Natural killer cell (primary cell): Measurements from ENCODE around the gene EXTL1. TPM values are rescaled to one million over a fixed set of nuclear protein-coding genes. Genes with fewer than 3 reads are reported as not detected.

ENCODE experiments used
- ATAC-seq, 3 donors: fragments of 150-1000 bp in 2 of 3; fragments of 200-7000 bp in 1 of 3; cut with Tn5 transposase; 1 replicate in 1 of 3; 2 replicates in 2 of 3; pipeline ENCODE4 v1.10.0; 2021; ENCODE audit warnings: mild to moderate bottlenecking in 2 of 3, moderate library complexity in 2 of 3
- DNase-seq, 2 donors: peaks; one replicate each; pipeline versions ENCODE4 v3.0.0 to v3.0.0-alpha.2; 2013 to 2021; ENCODE audit warnings: mixed read lengths in 1 of 2
- H3K27ac ChIP-seq: one replicate; pipeline ENCODE4 v1.5.1; 2013; ENCODE audit warnings: mild to moderate bottlenecking, low read length
- H3K27me3 ChIP-seq: one replicate; pipeline ENCODE4 v1.6.1; 2013; ENCODE audit warnings: low read length; ENCODE audit not compliant: control insufficient read depth, insufficient read depth
- H3K36me3 ChIP-seq: one replicate; pipeline ENCODE4 v1.6.1; 2013; ENCODE audit warnings: low read length; ENCODE audit not compliant: control insufficient read depth, insufficient read depth
- H3K4me1 ChIP-seq: one replicate; pipeline ENCODE4 v1.6.1; 2013; ENCODE audit warnings: low read length; ENCODE audit not compliant: control insufficient read depth, insufficient read depth
- H3K4me3 ChIP-seq: one replicate; pipeline ENCODE4 v1.5.1; 2013; ENCODE audit warnings: low read length
- H3K9me3 ChIP-seq: one replicate; pipeline ENCODE4 v1.6.1; 2013; ENCODE audit warnings: low read length; ENCODE audit not compliant: control insufficient read depth, insufficient read depth
- H3K27ac Mint-ChIP-seq, 2 donors: one replicate each; pipeline ENCODE4 v1.8.0; 2022; ENCODE audit warnings: mild to moderate bottlenecking in 2 of 2, mixed read lengths in 2 of 2, moderate library complexity in 1 of 2
- H3K27me3 Mint-ChIP-seq, 2 donors: one replicate each; pipeline ENCODE4 v1.8.0; 2022; ENCODE audit warnings: low read depth in 2 of 2, mixed read lengths in 2 of 2
- H3K36me3 Mint-ChIP-seq: one replicate; pipeline ENCODE4 v1.8.0; 2022; ENCODE audit warnings: mixed read lengths
- H3K4me1 Mint-ChIP-seq, 2 donors: one replicate each; pipeline ENCODE4 v1.8.0; 2022; ENCODE audit warnings: mixed read lengths in 2 of 2
- H3K4me3 Mint-ChIP-seq: one replicate; pipeline ENCODE4 v1.8.0; 2022; ENCODE audit warnings: mild to moderate bottlenecking, moderate library complexity, mixed read lengths
- H3K9me3 Mint-ChIP-seq, 2 donors: one replicate each; pipeline ENCODE4 v1.8.0; 2022; ENCODE audit warnings: mixed read lengths in 2 of 2
- CTCF ChIP-seq: fragments of 200-600 bp; IDR thresholded peaks from one replicate; pipeline ENCODE4 v1.8.0; 2022; ENCODE audit warnings: antibody characterized with exemption
- WGBS: methylation state at CpG from one replicate; pipeline ENCODE4 v1.1.7; 2013; ENCODE audit warnings: missing lambda C conversion rate; ENCODE audit not compliant: insufficient coverage; 5-methylcytosine and 5-hydroxymethylcytosine counted together
- intact Hi-C: fragments of 100-400 bp; cut with micrococcal nuclease; formaldehyde crosslinking; loops from one replicate; pipeline ENCODE4 v1.14.2; 2022
- total RNA-seq, 4 donors: library from RNA; stranded (reverse); fragments of 120-200 nt in 1 of 4; gene quantifications; one replicate each; pipeline versions ENCODE4 v1.2.3 to v1.2.4, GENCODE V29; 2013 to 2022

EXTL1 gene
- total RNA-seq, 3 donors from 2014 or later (not counting 1 experiment from before 2014, with no cell fraction given), result not detected

- no peak overlapping the region for H3K4me3 Mint-ChIP-seq
- Histone ChIP-seq H3K9me3 (no peaks in the 10 kb centered on the region), H3K36me3 (no peaks in the 10 kb centered on the region), H3K4me3 (no peak overlapping the region), H3K27ac (no peak overlapping the region), H3K27me3 (no peaks in the 10 kb centered on the region), H3K4me1 (no peaks in the 10 kb centered on the region)
- intact Hi-C loops, result no loop called here
- DNase-seq, result no peak
- TF ChIP-seq CTCF, result no peak
- WGBS, result 86% methylated on average over 15 of the region's 15 CpGs
- no peaks in the 10 kb centered on the region for H3K9me3 Mint-ChIP-seq
- H3K4me1 Mint-ChIP-seq, result no peaks in the 10 kb centered on the region
- ATAC-seq, result no peak
- peaks cover 9 to 15% of the 10 kb centered on the region in 2 donors for H3K27me3 Mint-ChIP-seq
- H3K27ac Mint-ChIP-seq, result no peak overlapping the region
- no peaks in the 10 kb centered on the region for H3K36me3 Mint-ChIP-seq
Observed at GRCh38 chr1:26066160-26066559, 44.6 kb downstream of the EXTL1 start.

- no peak for DNase-seq
- Mint-ChIP-seq H3K4me3 (no peak overlapping the region), H3K36me3 (no peaks in the 10 kb centered on the region), H3K27me3 (peaks cover 11 to 19% of the 10 kb centered on the region in 2 donors), H3K9me3 (no peaks in the 10 kb centered on the region), H3K4me1 (no peaks in the 10 kb centered on the region), H3K27ac (no peak overlapping the region)
- no peak for ATAC-seq
- Histone ChIP-seq H3K4me3 (no peak overlapping the region), H3K27ac (no peak overlapping the region), H3K4me1 (no peaks in the 10 kb centered on the region), H3K36me3 (no peaks in the 10 kb centered on the region), H3K27me3 (no peaks in the 10 kb centered on the region), H3K9me3 (no peaks in the 10 kb centered on the region)
- intact Hi-C loops, result no loop called here
- no peak for TF ChIP-seq CTCF
- WGBS, result 92% methylated on average over 4 of the region's 4 CpGs
Observed at GRCh38 chr1:26066857-26067256, 45.3 kb downstream of the EXTL1 start.

- no peaks in the 10 kb centered on the region for H3K27me3 ChIP-seq
- DNase-seq, result no peak
- no peaks in the 10 kb centered on the region for H3K4me1 ChIP-seq
- Mint-ChIP-seq H3K27ac (no peak within 1 kb of the TSS), H3K4me3 (no peak within 1 kb of the TSS), H3K9me3 (no peaks in the 10 kb centered on the region), H3K36me3 (no peaks in the 10 kb centered on the region), H3K27me3 (peaks cover 16 to 25% of the 10 kb centered on the region in 2 donors), H3K4me1 (no peaks in the 10 kb centered on the region)
- no peak for TF ChIP-seq CTCF
- H3K4me3 ChIP-seq, result no peak within 1 kb of the TSS
- H3K9me3 ChIP-seq, result no peaks in the 10 kb centered on the region
- no peak within 1 kb of the TSS for H3K27ac ChIP-seq
- WGBS, result 76% methylated on average over 9 of the region's 9 CpGs
- H3K36me3 ChIP-seq, result no peaks in the 10 kb centered on the region
- ATAC-seq, result no peak
- intact Hi-C loops, result no loop called here
Observed at GRCh38 chr1:26067432-26067911, 45.9 kb downstream of the EXTL1 start, which contains the start of gene TRIM63. Gene TRIM63, minus strand, starts transcription at chr1:26067630. Its CDS starts 136 bp downstream, at chr1:26067494.

- intact Hi-C loops, result no loop called here
- Histone ChIP-seq H3K9me3 (no peaks in the 10 kb centered on the region), H3K36me3 (no peaks in the 10 kb centered on the region), H3K27ac (no peak overlapping the region), H3K4me1 (no peaks in the 10 kb centered on the region), H3K27me3 (no peaks in the 10 kb centered on the region), H3K4me3 (no peak overlapping the region)
- no peaks in the 10 kb centered on the region for H3K4me1 Mint-ChIP-seq
- H3K4me3 Mint-ChIP-seq, result no peak overlapping the region
- TF ChIP-seq CTCF, result no peak
- peaks cover 24 to 39% of the 10 kb centered on the region in 2 donors for H3K27me3 Mint-ChIP-seq
- no peak for DNase-seq
- no peak for ATAC-seq
- WGBS, result 76% methylated on average over 1 of the region's 1 CpG
- no peak overlapping the region for H3K27ac Mint-ChIP-seq
- H3K9me3 Mint-ChIP-seq, result no peaks in the 10 kb centered on the region
- H3K36me3 Mint-ChIP-seq, result no peaks in the 10 kb centered on the region
Observed at GRCh38 chr1:26069941-26070295, 48.3 kb downstream of the EXTL1 start.
